Measurements from ENCODE around the gene LMX1B.

Gene LMX1B

DNA sequence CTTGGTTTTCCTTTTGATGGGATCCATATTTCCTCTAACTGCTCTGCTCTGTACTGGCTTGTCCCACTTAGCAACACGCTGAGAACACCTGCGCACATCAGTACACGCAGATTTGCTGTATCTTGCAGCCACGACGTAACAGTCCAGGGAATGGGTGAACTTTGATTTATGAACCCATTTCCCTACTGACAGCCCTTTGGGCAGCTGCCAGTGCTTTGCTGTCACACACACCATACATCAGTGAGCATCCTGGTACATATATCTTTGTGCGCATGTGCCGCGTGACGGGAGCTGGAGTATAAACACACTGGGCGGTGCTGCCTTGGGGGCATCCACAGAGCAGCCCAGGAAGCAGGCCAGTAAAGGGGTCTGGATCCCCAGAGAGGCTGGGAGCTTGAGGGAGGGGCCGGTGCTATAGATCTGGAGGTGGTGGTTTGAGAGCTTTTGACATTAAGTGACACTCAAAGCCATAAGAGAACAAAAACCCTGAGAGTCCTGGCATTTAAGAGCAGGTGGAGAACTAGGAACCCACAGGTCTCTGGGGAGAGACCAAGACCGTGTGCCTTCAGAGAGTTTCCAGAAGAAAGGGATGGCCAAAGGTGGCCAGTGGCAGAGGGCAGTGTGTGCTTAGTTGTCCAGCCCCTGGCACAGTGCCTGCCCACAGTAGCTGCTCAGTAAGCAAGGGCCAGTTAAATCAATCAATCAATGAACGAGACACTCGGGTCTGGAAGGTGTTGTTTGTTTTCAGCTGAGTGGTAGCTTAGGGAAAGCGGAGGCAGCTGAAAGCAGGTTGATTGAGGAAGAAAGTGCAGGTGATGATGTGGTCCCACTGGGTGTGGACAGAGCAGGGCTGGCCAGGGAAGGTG lies 53.7 kb downstream of the LMX1B start:
- no peak overlapping the region for H3K27ac ChIP-seq (ENCODE audit: insufficient read depth, low read length, poor library complexity, severe bottlenecking)
- no peaks in the 10 kb centered on the region for H3K36me3 ChIP-seq (ENCODE audit: control insufficient read depth, insufficient read depth, low read length)
- no peaks in the 10 kb centered on the region for H3K4me1 ChIP-seq (ENCODE audit: control insufficient read depth, insufficient read depth, low read length, poor library complexity, severe bottlenecking)
- no peak for DNase-seq
- H3K27me3 ChIP-seq (replicated peaks; ENCODE audit: control insufficient read depth, insufficient read depth, low read length, poor library complexity, severe bottlenecking): peaks cover under 1% of the 10 kb centered on the region
- H3K4me3 ChIP-seq (ENCODE audit: insufficient read depth, low read depth, low read length, poor library complexity, severe bottlenecking): no peak overlapping the region
- no peaks in the 10 kb centered on the region for H3K9me3 ChIP-seq (ENCODE audit: control insufficient read depth, low read length)

DNA sequence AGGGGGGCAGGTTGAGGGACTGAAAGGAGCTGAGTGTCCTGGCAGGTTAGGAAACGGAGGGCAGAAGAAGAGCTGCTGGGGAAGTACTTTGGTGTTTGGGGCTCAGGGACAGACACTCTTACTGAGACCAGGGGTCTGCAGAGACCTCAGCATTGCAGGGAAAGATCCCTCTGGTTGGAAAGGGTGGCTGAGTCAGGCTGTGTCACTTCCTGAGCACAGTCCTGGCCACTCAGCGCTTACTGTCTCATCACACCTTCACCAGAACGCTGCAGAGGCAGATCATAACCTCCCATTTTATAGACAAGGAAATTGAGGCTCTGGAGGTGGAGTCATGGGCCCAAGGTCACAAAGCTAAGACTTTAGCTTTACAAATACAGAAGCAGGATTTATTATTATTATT lies 54.3 kb downstream of the LMX1B start:
- Histone ChIP-seq H3K36me3 (ENCODE audit: control insufficient read depth, insufficient read depth, low read length) (no peaks in the 10 kb centered on the region), H3K27ac (ENCODE audit: insufficient read depth, low read length, poor library complexity, severe bottlenecking) (no peak overlapping the region), H3K4me1 (ENCODE audit: control insufficient read depth, insufficient read depth, low read length, poor library complexity, severe bottlenecking) (no peaks in the 10 kb centered on the region), H3K9me3 (ENCODE audit: control insufficient read depth, low read length) (no peaks in the 10 kb centered on the region), H3K4me3 (ENCODE audit: insufficient read depth, low read depth, low read length, poor library complexity, severe bottlenecking) (no peak overlapping the region), H3K27me3 (replicated peaks; ENCODE audit: control insufficient read depth, insufficient read depth, low read length, poor library complexity, severe bottlenecking) (peaks cover 7% of the 10 kb centered on the region)
- DNase-seq: no peak

DNA sequence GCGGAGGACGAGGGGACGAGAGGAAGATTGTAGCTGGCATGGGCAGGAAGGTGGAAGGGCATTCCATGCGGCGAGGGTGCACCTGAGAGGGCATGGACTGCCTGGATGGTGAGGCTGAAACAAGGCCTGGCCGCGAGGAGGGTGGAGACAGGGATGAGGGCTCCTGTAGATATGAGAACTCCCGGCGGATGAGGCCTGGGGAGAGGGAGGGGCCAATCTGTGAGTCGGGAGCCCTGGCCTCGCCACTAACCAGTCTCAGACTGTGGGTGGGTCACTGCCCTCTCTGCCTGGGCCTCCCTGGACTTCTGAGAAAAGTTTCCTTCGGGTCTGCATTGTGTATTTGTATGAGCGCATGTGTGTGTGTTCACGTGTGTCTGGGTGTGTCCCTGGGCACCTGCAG lies 55.4 kb downstream of the LMX1B start:
- Histone ChIP-seq H3K9me3 (ENCODE audit: control insufficient read depth, low read length) (no peaks in the 10 kb centered on the region), H3K4me1 (ENCODE audit: control insufficient read depth, insufficient read depth, low read length, poor library complexity, severe bottlenecking) (no peaks in the 10 kb centered on the region), H3K36me3 (ENCODE audit: control insufficient read depth, insufficient read depth, low read length) (no peaks in the 10 kb centered on the region), H3K27me3 (replicated peaks; ENCODE audit: control insufficient read depth, insufficient read depth, low read length, poor library complexity, severe bottlenecking) (peaks cover 17% of the 10 kb centered on the region), H3K27ac (ENCODE audit: insufficient read depth, low read length, poor library complexity, severe bottlenecking) (no peak overlapping the region), H3K4me3 (ENCODE audit: insufficient read depth, low read depth, low read length, poor library complexity, severe bottlenecking) (no peak overlapping the region)
- no peak for DNase-seq

DNA sequence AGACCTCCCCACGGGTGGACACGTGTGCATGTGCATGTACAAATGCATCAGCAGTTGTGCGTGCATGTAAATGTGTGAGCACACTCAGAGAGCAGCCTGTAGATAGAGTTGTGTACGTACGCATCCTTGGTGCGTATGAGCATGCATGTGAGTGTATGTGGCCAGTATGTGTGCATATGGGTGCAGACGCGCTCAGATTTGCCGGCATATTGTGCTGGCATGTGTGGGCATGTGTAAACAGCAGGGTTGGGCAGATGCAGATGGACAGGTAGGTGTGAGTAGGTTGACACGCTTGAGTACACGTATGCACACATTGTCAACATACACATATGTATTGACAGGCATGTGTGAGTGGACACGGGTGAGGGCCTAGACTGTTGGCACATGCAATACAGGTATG lies 56.5 kb downstream of the LMX1B start:
- DNase-seq: no peak
- Histone ChIP-seq H3K4me3 (ENCODE audit: insufficient read depth, low read depth, low read length, poor library complexity, severe bottlenecking) (no peak overlapping the region), H3K36me3 (ENCODE audit: control insufficient read depth, insufficient read depth, low read length) (no peaks in the 10 kb centered on the region), H3K27me3 (replicated peaks; ENCODE audit: control insufficient read depth, insufficient read depth, low read length, poor library complexity, severe bottlenecking) (peaks cover 17% of the 10 kb centered on the region), H3K27ac (ENCODE audit: insufficient read depth, low read length, poor library complexity, severe bottlenecking) (no peak overlapping the region), H3K4me1 (ENCODE audit: control insufficient read depth, insufficient read depth, low read length, poor library complexity, severe bottlenecking) (no peaks in the 10 kb centered on the region), H3K9me3 (ENCODE audit: control insufficient read depth, low read length) (no peaks in the 10 kb centered on the region)

DNA sequence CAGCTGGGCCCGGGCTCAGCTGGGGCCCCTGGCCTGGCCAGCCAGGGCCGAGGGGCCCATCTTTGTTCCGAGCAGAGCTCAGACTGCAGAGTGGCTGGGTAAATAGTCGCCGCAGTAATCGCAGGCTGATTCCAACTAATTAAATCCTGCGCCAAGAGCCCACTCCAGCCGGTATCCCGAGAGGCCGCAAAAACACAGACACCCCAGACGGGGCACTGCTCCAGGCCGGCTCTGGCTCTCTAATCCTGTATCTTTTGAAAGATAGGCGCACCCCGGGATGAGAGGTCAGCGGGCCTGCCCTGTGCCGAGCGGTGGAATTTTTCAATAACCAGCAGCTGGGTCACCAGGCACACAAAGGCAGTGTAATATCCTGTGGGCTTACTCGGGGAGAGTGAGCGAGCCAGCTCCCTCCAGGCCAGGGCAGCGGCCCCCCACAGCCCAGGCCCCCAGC lies 57.7 kb downstream of the LMX1B start:
- H3K27me3 ChIP-seq (replicated peaks; ENCODE audit: control insufficient read depth, insufficient read depth, low read length, poor library complexity, severe bottlenecking): peaks cover 17% of the 10 kb centered on the region
- H3K9me3 ChIP-seq (ENCODE audit: control insufficient read depth, low read length): no peaks in the 10 kb centered on the region
- no peaks in the 10 kb centered on the region for H3K4me1 ChIP-seq (ENCODE audit: control insufficient read depth, insufficient read depth, low read length, poor library complexity, severe bottlenecking)
- H3K27ac ChIP-seq (ENCODE audit: insufficient read depth, low read length, poor library complexity, severe bottlenecking): no peak overlapping the region
- H3K4me3 ChIP-seq (ENCODE audit: insufficient read depth, low read depth, low read length, poor library complexity, severe bottlenecking): no peak overlapping the region
- DNase-seq: no peak
- no peaks in the 10 kb centered on the region for H3K36me3 ChIP-seq (ENCODE audit: control insufficient read depth, insufficient read depth, low read length)

DNA sequence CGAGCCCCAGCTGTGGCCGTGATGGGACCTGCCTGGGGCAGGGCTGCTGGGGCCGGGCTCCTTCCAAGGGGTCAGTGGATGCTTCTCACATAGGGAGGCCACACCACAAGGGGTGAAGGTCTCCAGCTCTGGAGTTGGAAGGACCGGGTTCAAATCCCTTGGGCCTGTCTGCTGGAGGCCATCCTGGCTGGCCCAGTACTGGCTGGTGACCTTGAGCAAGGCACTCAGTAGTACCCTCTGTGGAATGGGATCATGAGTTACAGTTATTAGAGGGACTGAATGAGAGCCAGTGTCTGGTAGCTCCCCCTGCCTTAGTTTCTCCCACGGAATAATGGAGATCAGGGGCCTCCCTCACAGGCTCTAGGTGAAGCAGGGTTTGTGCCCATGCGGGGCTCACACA lies 58.3 kb downstream of the LMX1B start:
- H3K36me3 ChIP-seq (ENCODE audit: control insufficient read depth, insufficient read depth, low read length): no peaks in the 10 kb centered on the region
- no peaks in the 10 kb centered on the region for H3K9me3 ChIP-seq (ENCODE audit: control insufficient read depth, low read length)
- H3K4me1 ChIP-seq (ENCODE audit: control insufficient read depth, insufficient read depth, low read length, poor library complexity, severe bottlenecking): no peaks in the 10 kb centered on the region
- peaks cover 18% of the 10 kb centered on the region for H3K27me3 ChIP-seq (replicated peaks; ENCODE audit: control insufficient read depth, insufficient read depth, low read length, poor library complexity, severe bottlenecking)
- no peak overlapping the region for H3K27ac ChIP-seq (ENCODE audit: insufficient read depth, low read length, poor library complexity, severe bottlenecking)
- H3K4me3 ChIP-seq (ENCODE audit: insufficient read depth, low read depth, low read length, poor library complexity, severe bottlenecking): no peak overlapping the region
- DNase-seq: no peak

DNA sequence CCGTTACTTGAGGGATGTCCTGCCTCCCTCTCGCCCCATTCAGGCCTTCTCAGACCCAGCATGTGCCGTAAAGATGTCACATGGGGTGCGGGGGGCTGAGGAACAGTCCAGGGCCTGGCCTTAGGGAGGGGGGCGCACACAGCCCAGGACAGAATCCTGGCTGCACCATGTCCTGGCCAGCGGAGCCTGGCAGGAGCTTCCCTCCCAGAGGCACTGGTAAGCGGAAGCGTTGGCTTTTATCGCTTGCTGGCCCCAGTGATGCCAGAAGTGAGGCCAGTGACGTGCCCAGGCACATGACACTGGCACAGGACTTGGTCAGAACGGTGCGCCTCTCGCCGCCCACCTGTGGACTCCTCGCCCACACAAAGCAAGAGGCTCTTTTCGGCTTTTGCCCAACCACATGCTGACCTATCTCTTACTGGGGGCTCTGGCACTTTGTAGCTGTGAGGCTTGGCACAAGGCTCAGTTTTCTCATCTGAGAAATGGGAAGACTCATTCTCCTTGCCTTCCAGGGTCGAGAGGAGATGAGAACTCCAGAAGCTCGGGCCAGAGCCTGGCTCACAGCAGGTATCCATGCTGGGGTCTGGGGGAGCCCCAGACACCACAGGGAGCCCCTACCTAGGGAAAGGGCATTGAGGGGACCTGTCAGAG lies 59.0 kb downstream of the LMX1B start:
- Histone ChIP-seq H3K4me1 (ENCODE audit: control insufficient read depth, insufficient read depth, low read length, poor library complexity, severe bottlenecking) (no peaks in the 10 kb centered on the region), H3K36me3 (ENCODE audit: control insufficient read depth, insufficient read depth, low read length) (no peaks in the 10 kb centered on the region), H3K4me3 (ENCODE audit: insufficient read depth, low read depth, low read length, poor library complexity, severe bottlenecking) (no peak overlapping the region), H3K27ac (ENCODE audit: insufficient read depth, low read length, poor library complexity, severe bottlenecking) (no peak overlapping the region), H3K27me3 (replicated peaks; ENCODE audit: control insufficient read depth, insufficient read depth, low read length, poor library complexity, severe bottlenecking) (peaks cover 26% of the 10 kb centered on the region), H3K9me3 (ENCODE audit: control insufficient read depth, low read length) (no peaks in the 10 kb centered on the region)
- no peak for DNase-seq

DNA sequence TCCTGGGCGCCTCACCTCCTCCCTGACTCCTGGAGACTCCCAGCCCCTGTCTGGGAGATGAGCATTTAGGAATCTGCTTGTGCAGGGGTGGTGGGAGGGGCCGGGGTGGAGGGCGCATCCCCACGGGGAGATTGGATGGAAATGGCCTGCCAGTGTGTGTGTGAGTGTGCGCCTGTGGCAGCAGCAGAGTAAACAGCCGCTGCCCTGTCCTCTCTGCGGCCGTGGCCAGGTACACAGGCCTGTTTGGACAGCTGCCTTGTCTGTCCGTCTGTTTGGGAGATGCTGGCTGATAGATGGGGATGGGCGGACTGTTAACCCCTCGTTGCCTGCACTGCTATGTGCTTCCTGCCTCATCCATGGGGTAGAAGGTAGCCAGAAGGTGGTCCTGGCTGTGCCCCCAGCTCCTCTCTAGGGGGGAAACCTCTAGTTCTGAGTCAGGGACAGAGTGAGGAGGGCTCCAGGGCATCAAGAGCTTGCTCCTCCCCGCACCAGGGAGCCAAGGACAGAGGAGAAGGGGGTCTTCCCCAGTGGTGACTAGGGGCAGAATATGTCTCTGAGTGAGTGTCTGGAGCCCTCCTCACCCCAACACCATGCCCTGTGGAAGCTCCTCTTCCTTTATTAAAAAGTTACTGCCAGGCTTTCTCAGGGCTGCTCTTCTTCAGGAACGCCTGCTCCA lies 60.1 kb downstream of the LMX1B start:
- no peaks in the 10 kb centered on the region for H3K4me1 ChIP-seq (ENCODE audit: control insufficient read depth, insufficient read depth, low read length, poor library complexity, severe bottlenecking)
- no peak for DNase-seq
- H3K27me3 ChIP-seq (replicated peaks; ENCODE audit: control insufficient read depth, insufficient read depth, low read length, poor library complexity, severe bottlenecking): peaks cover 28% of the 10 kb centered on the region
- no peak overlapping the region for H3K4me3 ChIP-seq (ENCODE audit: insufficient read depth, low read depth, low read length, poor library complexity, severe bottlenecking)
- H3K9me3 ChIP-seq (ENCODE audit: control insufficient read depth, low read length): no peaks in the 10 kb centered on the region
- H3K36me3 ChIP-seq (ENCODE audit: control insufficient read depth, insufficient read depth, low read length): no peaks in the 10 kb centered on the region
- no peak overlapping the region for H3K27ac ChIP-seq (ENCODE audit: insufficient read depth, low read length, poor library complexity, severe bottlenecking)

DNA sequence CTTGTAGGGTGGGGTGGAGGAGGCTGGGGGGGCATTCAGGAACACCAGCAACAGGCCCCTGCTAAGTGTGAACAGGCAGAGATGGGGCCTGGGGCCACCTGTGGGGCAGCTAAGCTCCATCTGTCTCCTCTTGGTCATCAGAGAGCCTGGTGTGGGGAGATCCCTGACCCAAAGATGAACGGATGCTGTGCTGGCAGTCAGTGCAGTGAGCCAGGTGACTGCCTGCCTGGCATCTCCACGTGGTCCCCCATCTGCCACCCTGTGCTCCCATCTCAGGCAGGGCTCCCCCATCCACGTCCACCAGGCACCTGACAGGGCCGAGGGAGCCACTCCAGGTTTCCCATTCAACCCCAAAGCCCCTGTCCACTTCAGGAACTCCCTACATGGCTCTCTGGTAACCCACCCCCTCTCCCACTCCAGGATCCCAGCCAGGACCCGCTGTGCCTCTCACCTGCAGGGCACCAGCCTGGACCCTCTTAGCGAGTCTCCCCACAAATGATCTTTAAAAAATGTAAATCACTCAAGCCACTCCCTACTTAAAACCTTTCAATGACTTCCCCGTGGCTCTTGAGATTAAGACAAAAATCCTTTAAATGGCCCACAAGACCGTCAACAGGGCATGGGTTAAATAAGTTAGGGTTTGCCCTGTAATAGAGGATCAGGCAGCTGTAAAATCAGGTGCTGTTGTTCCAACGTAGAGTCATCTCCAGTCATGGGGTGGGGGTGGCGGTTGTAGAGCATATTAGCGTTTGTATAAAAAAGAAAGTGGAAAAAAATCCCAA lies 60.8 kb downstream of the LMX1B start:
- DNase-seq: no peak
- H3K36me3 ChIP-seq (ENCODE audit: control insufficient read depth, insufficient read depth, low read length): no peaks in the 10 kb centered on the region
- peaks cover 28% of the 10 kb centered on the region for H3K27me3 ChIP-seq (replicated peaks; ENCODE audit: control insufficient read depth, insufficient read depth, low read length, poor library complexity, severe bottlenecking)
- no peak overlapping the region for H3K4me3 ChIP-seq (ENCODE audit: insufficient read depth, low read depth, low read length, poor library complexity, severe bottlenecking)
- no peaks in the 10 kb centered on the region for H3K9me3 ChIP-seq (ENCODE audit: control insufficient read depth, low read length)
- no peak overlapping the region for H3K27ac ChIP-seq (ENCODE audit: insufficient read depth, low read length, poor library complexity, severe bottlenecking)
- no peaks in the 10 kb centered on the region for H3K4me1 ChIP-seq (ENCODE audit: control insufficient read depth, insufficient read depth, low read length, poor library complexity, severe bottlenecking)

Measured in effector memory CD4-positive, alpha-beta T cell (primary cell).